Measurements from ENCODE around the gene ZNF423.
A peak's percentile ranks its signal among the peaks of the same experiment; 100 is the strongest.

The ZNF423 gene

GRCh38 chr16:49664221-49665215, 191.4 kb downstream of the ZNF423 start:
- DNase-seq (ENCODE audit: low read depth, low spot score): no peak

DNA sequence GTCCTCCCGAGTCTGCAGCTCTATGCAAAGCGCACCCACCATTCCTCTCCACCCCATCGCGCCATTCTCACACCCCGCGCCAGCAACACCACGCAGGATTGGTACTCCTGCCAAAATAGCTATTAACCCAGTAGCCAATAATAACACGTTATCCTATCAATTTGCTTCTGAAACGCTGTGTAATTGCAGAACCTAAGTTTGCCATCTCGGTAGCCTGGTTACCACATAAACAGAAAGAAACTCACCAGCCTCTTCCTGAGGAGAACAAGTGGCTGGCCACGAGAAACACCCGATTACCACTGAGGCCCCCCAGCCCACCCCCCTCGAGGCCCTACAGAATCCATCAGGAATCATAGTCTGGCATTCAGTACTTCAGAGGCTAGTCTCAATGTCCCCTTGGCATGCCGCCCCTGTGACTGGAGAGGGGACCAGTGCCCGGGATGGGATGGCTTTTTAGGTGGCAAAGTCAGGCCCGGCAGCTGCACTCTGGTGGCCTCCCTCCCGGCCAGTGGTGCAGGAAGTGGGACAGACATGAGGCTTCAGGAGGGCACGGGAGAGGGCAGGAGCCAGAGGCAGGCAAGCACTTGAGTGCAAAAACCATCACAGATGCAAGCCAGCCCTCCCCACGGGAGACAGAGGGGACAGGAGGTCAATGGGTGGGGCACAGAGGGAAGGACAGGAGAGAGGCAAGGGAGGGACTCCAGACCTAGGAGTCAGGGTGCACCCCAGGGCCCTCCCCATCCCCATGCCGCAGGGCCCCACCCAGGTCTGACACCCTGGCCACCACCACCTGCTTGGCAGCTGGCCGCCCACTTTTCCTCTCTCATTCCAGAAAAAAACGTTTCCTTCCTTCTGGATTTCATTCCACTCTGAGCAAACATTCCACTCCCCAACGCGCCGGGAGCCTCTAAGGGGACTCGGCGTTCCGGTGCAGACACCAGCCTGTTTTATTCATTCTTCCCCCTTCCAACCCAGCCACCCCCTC, 192.5 kb downstream of the ZNF423 start:
- DNase-seq (ENCODE audit: low read depth, low spot score): no peak

DNA sequence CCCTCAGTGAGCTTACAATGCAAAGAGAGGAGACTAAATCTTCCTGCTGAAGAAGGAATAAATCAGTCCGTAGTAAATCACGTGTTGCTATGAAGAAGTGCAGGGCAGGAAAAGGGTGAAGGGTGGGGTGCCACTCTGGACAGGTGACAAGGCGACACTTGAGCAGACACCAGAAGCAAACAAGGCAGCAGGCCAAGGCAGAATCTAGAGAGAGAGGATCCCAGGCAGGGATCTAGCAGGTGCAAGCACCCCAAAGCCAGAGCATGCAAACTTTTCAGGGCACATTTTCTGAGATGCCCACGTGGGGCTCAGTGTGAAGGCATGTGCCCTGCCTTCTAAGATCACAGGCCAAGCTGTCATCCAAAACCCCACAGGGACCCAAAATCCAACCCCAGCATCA, 193.3 kb downstream of the ZNF423 start:
- no peak for DNase-seq (ENCODE audit: low read depth, low spot score)

GRCh38 chr16:49661465-49662187, 194.3 kb downstream of the ZNF423 start:
- no peak for DNase-seq (ENCODE audit: low read depth, low spot score)

DNA sequence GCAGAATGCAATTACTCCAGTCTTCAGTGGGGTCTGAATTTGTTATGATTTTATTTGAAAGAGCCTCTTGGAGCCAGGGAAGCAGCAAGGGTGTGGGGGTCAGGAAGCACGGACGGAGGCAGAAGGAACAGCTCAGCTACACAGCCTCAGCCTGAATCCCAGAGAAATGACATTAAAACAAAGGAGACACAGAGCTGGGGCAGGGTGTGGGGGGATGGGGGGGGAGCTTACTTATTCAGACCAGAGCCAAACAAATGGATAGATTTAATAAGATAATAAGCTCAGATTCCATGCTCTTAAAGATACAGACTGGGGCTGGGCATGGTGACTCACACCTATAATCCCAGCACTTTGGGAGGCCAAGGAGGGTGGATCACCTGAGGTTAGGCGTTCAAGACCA, 195.3 kb downstream of the ZNF423 start:
- DNase-seq (ENCODE audit: low read depth, low spot score): no peak

GRCh38 chr16:49659356-49659755, 196.6 kb downstream of the ZNF423 start:
- no peak for DNase-seq (ENCODE audit: low read depth, low spot score)

GRCh38 chr16:49658531-49658930, 197.4 kb downstream of the ZNF423 start:
- no peak for DNase-seq (ENCODE audit: low read depth, low spot score)

- DNase-seq (ENCODE audit: low read depth, low spot score): no peak
These were observed 198.0 kb downstream of the ZNF423 start for GRCh38 chr16:49657736-49658465.

- no peak for DNase-seq (ENCODE audit: low read depth, low spot score)
These were observed 201.5 kb downstream of the ZNF423 start for GRCh38 chr16:49654425-49654824.

- no peak for DNase-seq (ENCODE audit: low read depth, low spot score)
These were observed 202.3 kb downstream of the ZNF423 start for GRCh38 chr16:49653577-49653976.

DNA sequence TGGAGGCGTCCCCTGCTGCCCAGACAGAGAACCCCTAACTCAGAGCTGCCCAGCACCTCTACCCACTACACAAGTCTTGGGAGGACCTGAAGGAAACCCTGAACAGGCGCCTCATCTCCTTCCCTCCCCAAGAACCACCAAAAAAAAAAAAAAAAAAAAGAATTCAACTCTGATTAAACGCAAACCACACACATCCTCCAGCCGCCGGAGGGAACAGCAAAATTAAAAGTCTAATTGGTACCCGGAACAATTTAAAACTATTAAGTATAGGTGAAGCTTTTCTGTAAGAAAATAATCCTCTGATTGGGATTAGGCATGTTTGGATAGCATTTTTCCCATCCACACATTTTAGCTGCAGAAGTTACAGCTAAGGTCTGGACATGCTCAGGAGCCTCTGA, 202.7 kb downstream of the ZNF423 start:
- DNase-seq (ENCODE audit: low read depth, low spot score): no peak

GRCh38 chr16:49652456-49653172, 203.3 kb downstream of the ZNF423 start:
- peak; percentile 53 for DNase-seq (ENCODE audit: low read depth, low spot score)

DNA sequence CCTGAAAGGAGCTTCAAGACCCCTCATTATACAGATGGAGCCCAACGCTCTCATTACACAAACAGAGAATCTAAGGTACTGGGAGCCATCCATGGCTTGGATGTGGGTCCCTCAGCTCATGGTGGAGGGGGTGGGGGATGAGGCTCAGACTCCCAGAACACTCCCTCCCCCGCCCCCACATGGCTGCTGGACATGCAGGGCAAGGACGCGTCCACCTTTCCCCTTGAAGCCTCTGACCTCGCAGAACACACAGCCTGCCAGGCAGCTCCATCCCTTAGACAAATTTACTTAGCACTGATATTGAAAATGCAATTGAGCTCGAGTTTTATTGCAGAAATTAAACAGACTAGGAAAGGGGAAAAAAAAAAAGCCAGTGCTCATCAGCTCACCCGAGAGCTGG, 203.9 kb downstream of the ZNF423 start:
- no peak for DNase-seq (ENCODE audit: low read depth, low spot score)

DNA sequence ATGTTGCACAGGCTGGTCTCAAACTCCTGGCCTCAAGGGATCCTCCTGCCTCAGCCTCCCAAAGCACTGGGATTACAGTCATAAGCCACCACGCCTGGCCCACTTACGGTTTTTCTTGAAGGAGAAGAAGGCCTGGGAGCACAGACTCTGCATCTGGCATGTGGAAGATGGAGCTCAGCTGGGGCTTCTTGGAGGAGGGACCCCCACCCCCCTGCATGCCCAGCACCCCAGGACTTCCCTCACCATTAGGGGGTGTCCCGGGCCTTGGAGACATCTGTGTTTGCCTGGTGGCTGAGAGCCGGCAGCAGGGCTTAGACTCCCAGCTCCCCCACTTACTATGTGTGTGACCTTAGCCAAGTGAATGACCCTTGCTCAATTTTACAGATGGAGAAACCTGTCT, 204.7 kb downstream of the ZNF423 start:
- DNase-seq (ENCODE audit: low read depth, low spot score): no peak

- no peak for DNase-seq (ENCODE audit: low read depth, low spot score)
These were observed 205.3 kb downstream of the ZNF423 start for GRCh38 chr16:49650603-49651002.

DNA sequence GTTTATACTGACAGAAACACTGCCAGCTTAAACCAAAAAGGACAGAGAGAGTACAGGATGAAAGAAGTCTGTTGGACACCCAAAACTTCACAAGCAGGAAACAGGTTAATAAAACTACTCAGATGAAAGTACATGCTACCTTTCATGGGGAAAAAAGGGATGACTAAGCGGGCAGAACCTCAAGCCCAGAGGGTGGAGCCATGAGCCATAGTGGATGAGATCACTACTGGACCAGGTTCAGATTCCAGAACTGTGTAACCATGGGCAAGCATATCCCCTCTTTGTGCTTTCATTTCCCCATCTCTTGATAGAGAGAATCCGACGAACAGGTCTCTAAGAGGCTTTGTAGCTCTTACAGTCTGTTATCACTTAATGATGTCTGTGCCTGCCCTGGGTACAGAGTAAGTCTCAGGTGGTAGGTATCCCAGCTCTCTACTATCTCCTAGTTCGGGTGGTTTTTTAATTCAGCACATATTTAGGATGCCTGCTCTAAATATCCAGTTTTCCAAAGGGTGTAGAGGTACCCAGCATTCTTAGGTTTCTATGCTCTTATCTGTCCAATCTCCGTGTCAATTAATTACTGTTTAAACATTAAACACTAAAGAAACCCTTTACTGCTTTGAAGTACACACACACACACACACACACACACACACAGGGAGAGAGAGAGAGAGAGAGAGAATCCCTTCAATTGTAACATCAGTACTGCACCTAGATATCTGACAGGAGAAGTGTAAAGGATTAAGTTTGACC, 206.7 kb downstream of the ZNF423 start:
- DNase-seq (ENCODE audit: low read depth, low spot score): no peak

DNA sequence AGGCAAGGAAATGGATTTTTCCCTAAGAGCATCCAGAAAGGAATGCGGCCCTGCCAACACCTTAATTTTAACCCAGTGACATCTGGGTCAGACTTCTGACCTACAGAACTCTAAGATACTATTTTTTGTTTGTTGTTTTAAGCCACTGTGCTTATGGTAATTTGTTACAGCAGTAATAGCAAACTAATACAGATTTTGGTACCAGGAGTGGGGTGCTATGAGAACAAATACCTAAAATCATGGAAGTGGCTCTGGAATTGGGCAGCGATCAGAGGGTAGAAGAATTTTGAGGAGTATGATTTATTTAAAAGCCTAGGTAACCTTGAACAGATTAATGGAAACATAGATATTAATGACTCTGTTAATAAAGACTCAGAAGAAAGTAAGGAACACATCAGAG, 208.2 kb downstream of the ZNF423 start:
- DNase-seq (ENCODE audit: low read depth, low spot score): no peak

- no peak for DNase-seq (ENCODE audit: low read depth, low spot score)
These were observed 210.6 kb downstream of the ZNF423 start for GRCh38 chr16:49645263-49645662.

GRCh38 chr16:49644145-49644463, 211.8 kb downstream of the ZNF423 start:
- no peak for DNase-seq (ENCODE audit: low read depth, low spot score)
